ENCODE measurements around the gene ATP5MC2. TPM values are rescaled to one million over a fixed set of nuclear protein-coding genes. Genes with fewer than 3 reads are reported as not detected.

Gene ATP5MC2
- total RNA-seq, 1 experiment from 2014 or later = 173 TPM

DNA sequence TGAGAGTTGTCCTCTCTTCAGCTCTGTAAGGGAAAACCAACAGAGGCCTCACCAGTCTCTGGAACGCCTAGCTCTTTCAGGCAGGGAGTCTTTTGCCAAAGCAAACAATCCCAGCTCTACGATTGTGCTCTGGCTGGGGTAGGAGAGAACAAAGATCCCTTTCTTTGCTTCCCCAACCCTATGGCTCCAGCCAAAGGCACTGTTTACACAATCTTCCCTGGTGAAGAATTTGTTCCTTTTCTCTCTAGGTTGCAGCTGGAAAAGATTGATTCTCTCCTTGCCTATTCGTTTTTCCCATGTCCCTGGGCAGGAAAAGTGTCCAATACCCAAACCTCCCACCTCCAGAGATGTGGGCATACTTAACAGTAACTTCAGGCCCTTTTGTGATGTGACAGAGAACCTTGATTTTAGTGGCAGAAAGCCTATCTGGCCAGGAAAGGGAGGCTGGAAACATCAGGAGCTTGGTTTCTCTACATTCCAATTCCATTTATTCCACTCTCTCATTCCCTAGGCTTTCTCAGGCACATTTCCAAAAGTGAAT is 16.8 kb downstream of the ATP5MC2 start:
- TF ChIP-seq, protein P1, sequence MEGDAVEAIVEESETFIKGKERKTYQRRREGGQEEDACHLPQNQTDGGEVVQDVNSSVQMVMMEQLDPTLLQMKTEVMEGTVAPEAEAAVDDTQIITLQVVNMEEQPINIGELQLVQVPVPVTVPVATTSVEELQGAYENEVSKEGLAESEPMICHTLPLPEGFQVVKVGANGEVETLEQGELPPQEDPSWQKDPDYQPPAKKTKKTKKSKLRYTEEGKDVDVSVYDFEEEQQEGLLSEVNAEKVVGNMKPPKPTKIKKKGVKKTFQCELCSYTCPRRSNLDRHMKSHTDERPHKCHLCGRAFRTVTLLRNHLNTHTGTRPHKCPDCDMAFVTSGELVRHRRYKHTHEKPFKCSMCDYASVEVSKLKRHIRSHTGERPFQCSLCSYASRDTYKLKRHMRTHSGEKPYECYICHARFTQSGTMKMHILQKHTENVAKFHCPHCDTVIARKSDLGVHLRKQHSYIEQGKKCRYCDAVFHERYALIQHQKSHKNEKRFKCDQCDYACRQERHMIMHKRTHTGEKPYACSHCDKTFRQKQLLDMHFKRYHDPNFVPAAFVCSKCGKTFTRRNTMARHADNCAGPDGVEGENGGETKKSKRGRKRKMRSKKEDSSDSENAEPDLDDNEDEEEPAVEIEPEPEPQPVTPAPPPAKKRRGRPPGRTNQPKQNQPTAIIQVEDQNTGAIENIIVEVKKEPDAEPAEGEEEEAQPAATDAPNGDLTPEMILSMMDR (IDR thresholded peaks at IDR 0.05; ENCODE audit: unreplicated experiment) = no peak
- peak; percentile 54 for DNase-seq
- intact Hi-C loops (cut with micrococcal nuclease; ENCODE audit: unreplicated experiment) = no loop called here
- Mint-ChIP-seq H3K36me3 (ENCODE audit: insufficient read depth, unreplicated experiment) (peaks cover under 1% of the 10 kb centered on the region), H3K9me3 (ENCODE audit: low read depth, unreplicated experiment) (no peaks in the 10 kb centered on the region), H3K4me1 (ENCODE audit: low read depth, unreplicated experiment) (peaks cover 21% of the 10 kb centered on the region), H3K27me3 (ENCODE audit: unreplicated experiment) (no peaks in the 10 kb centered on the region), H3K4me3 (ENCODE audit: low read depth, unreplicated experiment) (peak overlapping the region; percentile 32), H3K27ac (ENCODE audit: unreplicated experiment) (peak overlapping the region; percentile 75)
- CTCF ChIA-PET = interaction anchor here (1.5 kb wide), 1 partner anchor 120 kb away, joined by 3 read pairs; no protein-coding TSS in a partner anchor
- BruUV-seq (replicated peaks) = no TSS peak

DNA sequence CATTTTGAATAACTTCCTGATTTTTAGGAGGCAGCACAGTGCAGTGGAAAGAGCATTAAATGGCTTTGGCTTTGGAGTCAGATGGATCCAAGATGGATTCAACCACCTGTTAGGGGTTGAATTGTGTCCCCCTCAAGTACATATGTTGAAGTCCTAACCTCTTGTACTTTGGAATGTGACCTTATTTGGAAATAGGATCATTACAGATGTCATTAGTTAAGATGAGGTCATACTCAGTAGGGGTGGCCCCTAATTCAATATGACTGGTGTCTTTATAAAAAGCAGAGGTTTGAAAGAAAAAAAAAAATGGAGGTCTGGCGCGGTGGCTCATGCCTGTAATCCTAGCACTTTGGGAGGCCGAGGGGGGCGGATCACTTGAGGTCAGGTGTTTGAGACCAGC is 18.8 kb downstream of the ATP5MC2 start:
- TF ChIP-seq, protein P1 (IDR thresholded peaks at IDR 0.05; ENCODE audit: unreplicated experiment) = no peak

DNA sequence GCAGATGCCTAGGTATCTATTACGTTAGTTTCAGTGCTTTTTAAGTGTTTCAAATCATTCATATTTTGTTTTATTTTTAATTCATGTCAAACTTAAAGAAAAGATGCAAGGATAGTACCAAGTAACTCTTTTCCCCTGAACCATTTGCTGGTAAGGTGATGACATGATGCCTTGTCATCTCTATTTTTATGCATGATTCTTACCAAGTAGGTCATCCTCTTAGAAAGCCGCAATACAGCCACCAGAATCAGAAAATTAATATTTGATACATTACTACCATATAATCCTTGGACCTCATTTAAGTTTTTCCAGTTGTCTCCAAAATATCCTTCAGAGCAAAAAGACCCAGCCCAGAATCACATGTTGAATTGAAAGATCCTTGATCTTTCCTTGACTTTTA is 22.3 kb downstream of the ATP5MC2 start:
- no peak for DNase-seq
- intact Hi-C loops (cut with micrococcal nuclease; ENCODE audit: unreplicated experiment) = no loop called here
- peaks cover 4% of the 10 kb centered on the region for H3K4me1 Mint-ChIP-seq (ENCODE audit: low read depth, unreplicated experiment)
- BruUV-seq (replicated peaks) = no TSS peak
- H3K9me3 Mint-ChIP-seq (ENCODE audit: low read depth, unreplicated experiment) = no peaks in the 10 kb centered on the region
- no peak overlapping the region for H3K27ac Mint-ChIP-seq (ENCODE audit: unreplicated experiment)
- CTCF ChIA-PET = no interaction called here
- H3K4me3 Mint-ChIP-seq (ENCODE audit: low read depth, unreplicated experiment) = no peak overlapping the region
- no peaks in the 10 kb centered on the region for H3K27me3 Mint-ChIP-seq (ENCODE audit: unreplicated experiment)
- H3K36me3 Mint-ChIP-seq (ENCODE audit: insufficient read depth, unreplicated experiment) = no peaks in the 10 kb centered on the region
- TF ChIP-seq, protein P1 (IDR thresholded peaks at IDR 0.05; ENCODE audit: unreplicated experiment) = no peak

More for the DNA sequence above, 18.8 kb downstream of the ATP5MC2 start:
- H3K9me3 Mint-ChIP-seq (ENCODE audit: low read depth, unreplicated experiment) = no peaks in the 10 kb centered on the region
- intact Hi-C loops (cut with micrococcal nuclease; ENCODE audit: unreplicated experiment) = no loop called here
- no peak for DNase-seq
- CTCF ChIA-PET = no interaction called here
- no peak overlapping the region for H3K27ac Mint-ChIP-seq (ENCODE audit: unreplicated experiment)
- peaks cover 21% of the 10 kb centered on the region for H3K4me1 Mint-ChIP-seq (ENCODE audit: low read depth, unreplicated experiment)
- BruUV-seq (replicated peaks) = no TSS peak
- H3K27me3 Mint-ChIP-seq (ENCODE audit: unreplicated experiment) = no peaks in the 10 kb centered on the region
- no peaks in the 10 kb centered on the region for H3K36me3 Mint-ChIP-seq (ENCODE audit: insufficient read depth, unreplicated experiment)
- H3K4me3 Mint-ChIP-seq (ENCODE audit: low read depth, unreplicated experiment) = no peak overlapping the region

DNA sequence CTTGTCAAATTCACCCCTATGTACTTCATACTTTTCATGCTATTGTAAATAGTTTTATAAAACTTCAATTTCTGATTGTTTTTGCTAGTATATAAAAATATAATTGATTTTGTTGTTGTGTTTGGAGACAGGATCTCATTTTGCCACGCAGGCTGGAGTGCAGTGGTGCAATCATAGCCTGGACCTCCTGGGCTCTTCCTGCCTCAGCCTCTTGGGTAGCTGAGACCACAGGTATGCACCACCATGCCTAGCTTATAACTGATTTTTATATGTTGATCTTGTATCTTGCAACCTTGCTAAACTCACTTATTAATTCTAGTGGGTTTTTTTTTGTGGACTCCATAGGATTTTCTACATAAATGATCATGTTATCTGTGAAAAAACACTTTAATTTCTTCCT is 23.5 kb downstream of the ATP5MC2 start:
- BruUV-seq (replicated peaks) = no TSS peak
- TF ChIP-seq, protein P1 (IDR thresholded peaks at IDR 0.05; ENCODE audit: unreplicated experiment) = no peak
- DNase-seq = no peak
- Mint-ChIP-seq H3K36me3 (ENCODE audit: insufficient read depth, unreplicated experiment) (no peaks in the 10 kb centered on the region), H3K4me1 (ENCODE audit: low read depth, unreplicated experiment) (no peaks in the 10 kb centered on the region), H3K27me3 (ENCODE audit: unreplicated experiment) (no peaks in the 10 kb centered on the region), H3K27ac (ENCODE audit: unreplicated experiment) (no peak overlapping the region), H3K9me3 (ENCODE audit: low read depth, unreplicated experiment) (no peaks in the 10 kb centered on the region), H3K4me3 (ENCODE audit: low read depth, unreplicated experiment) (no peak overlapping the region)
- intact Hi-C loops (cut with micrococcal nuclease; ENCODE audit: unreplicated experiment) = no loop called here
- CTCF ChIA-PET = no interaction called here

Measured in Calu3 (cell line).